Measurements from ENCODE around the gene SDHB.

- TF ChIP-seq POLR2A (IDR thresholded peaks at IDR 0.05): no peak
- TF ChIP-seq, protein P1, sequence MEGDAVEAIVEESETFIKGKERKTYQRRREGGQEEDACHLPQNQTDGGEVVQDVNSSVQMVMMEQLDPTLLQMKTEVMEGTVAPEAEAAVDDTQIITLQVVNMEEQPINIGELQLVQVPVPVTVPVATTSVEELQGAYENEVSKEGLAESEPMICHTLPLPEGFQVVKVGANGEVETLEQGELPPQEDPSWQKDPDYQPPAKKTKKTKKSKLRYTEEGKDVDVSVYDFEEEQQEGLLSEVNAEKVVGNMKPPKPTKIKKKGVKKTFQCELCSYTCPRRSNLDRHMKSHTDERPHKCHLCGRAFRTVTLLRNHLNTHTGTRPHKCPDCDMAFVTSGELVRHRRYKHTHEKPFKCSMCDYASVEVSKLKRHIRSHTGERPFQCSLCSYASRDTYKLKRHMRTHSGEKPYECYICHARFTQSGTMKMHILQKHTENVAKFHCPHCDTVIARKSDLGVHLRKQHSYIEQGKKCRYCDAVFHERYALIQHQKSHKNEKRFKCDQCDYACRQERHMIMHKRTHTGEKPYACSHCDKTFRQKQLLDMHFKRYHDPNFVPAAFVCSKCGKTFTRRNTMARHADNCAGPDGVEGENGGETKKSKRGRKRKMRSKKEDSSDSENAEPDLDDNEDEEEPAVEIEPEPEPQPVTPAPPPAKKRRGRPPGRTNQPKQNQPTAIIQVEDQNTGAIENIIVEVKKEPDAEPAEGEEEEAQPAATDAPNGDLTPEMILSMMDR (IDR thresholded peaks at IDR 0.05): no peak
- TF ChIP-seq EP300 (IDR thresholded peaks at IDR 0.05): no peak
These were observed 15.0 kb upstream of the SDHB start for GRCh38 chr1:17068789-17069188.

All from sigmoid colon (tissue), 4 donors.